Progenitor cell of endocrine pancreas (in vitro differentiated cells): ENCODE data around the gene GATAD2B. TPM values are rescaled to one million over a fixed set of nuclear protein-coding genes. Genes with fewer than 3 reads are reported as not detected.
A peak's percentile ranks its signal among the peaks of the same experiment; 100 is the strongest.

ENCODE experiments used
- DNase-seq: peaks from one replicate; pipeline ENCODE4 v3.0.0; 2021; ENCODE audit warnings: low spot score; ENCODE audit not compliant: unreplicated experiment
- H3K27ac Mint-ChIP-seq: 2 replicates; pipeline ENCODE4 v1.8.0; 2021; ENCODE audit warnings: mild to moderate bottlenecking, moderate library complexity, mixed read lengths
- H3K27me3 Mint-ChIP-seq: 2 replicates; pipeline ENCODE4 v1.8.0; 2021; ENCODE audit warnings: mixed read lengths
- H3K36me3 Mint-ChIP-seq: 2 replicates; pipeline ENCODE4 v1.8.0; 2022; ENCODE audit warnings: mixed read lengths; ENCODE audit not compliant: insufficient read depth
- H3K4me1 Mint-ChIP-seq: 2 replicates; pipeline ENCODE4 v1.8.0; 2021; ENCODE audit warnings: low read depth, mixed read lengths
- H3K4me3 Mint-ChIP-seq: 2 replicates; pipeline ENCODE4 v1.8.0; 2021; ENCODE audit warnings: low read depth, mild to moderate bottlenecking, moderate library complexity, mixed read lengths
- H3K9me3 Mint-ChIP-seq: 2 replicates; pipeline ENCODE4 v1.8.0; 2021; ENCODE audit warnings: low read depth, mixed read lengths
- total RNA-seq: library from RNA; stranded (reverse); gene quantifications from 2 replicates; pipeline ENCODE4 v1.2.1, GENCODE V29; 2021
- TF ChIP-seq, protein P1 (sequence below): fragments of 200-600 bp; sonication (generic); IDR thresholded peaks from one replicate; pipeline ENCODE4 v1.5.0; 2021; ENCODE audit warnings: antibody characterized with exemption, mild to moderate bottlenecking; ENCODE audit not compliant: unreplicated experiment

GATAD2B gene
- total RNA-seq, 1 donor from 2014 or later = 52.6 TPM

- DNase-seq = no peak
- Mint-ChIP-seq H3K27me3 (no peaks in the 10 kb centered on the region), H3K36me3 (peaks cover 33% of the 10 kb centered on the region), H3K9me3 (no peaks in the 10 kb centered on the region), H3K4me3 (no peak overlapping the region), H3K27ac (no peak overlapping the region), H3K4me1 (no peaks in the 10 kb centered on the region)
- TF ChIP-seq, protein P1, sequence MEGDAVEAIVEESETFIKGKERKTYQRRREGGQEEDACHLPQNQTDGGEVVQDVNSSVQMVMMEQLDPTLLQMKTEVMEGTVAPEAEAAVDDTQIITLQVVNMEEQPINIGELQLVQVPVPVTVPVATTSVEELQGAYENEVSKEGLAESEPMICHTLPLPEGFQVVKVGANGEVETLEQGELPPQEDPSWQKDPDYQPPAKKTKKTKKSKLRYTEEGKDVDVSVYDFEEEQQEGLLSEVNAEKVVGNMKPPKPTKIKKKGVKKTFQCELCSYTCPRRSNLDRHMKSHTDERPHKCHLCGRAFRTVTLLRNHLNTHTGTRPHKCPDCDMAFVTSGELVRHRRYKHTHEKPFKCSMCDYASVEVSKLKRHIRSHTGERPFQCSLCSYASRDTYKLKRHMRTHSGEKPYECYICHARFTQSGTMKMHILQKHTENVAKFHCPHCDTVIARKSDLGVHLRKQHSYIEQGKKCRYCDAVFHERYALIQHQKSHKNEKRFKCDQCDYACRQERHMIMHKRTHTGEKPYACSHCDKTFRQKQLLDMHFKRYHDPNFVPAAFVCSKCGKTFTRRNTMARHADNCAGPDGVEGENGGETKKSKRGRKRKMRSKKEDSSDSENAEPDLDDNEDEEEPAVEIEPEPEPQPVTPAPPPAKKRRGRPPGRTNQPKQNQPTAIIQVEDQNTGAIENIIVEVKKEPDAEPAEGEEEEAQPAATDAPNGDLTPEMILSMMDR = no peak
Observed at GRCh38 chr1:153816283-153816889, 106.4 kb downstream of the GATAD2B start.

- no peaks in the 10 kb centered on the region for H3K4me1 Mint-ChIP-seq
- H3K36me3 Mint-ChIP-seq = peaks cover 19% of the 10 kb centered on the region
- TF ChIP-seq, protein P1 = no peak
- H3K4me3 Mint-ChIP-seq = no peak overlapping the region
- no peaks in the 10 kb centered on the region for H3K27me3 Mint-ChIP-seq
- H3K27ac Mint-ChIP-seq = no peak overlapping the region
- H3K9me3 Mint-ChIP-seq = no peaks in the 10 kb centered on the region
- no peak for DNase-seq
Observed at GRCh38 chr1:153805886-153806719, 116.7 kb downstream of the GATAD2B start.

DNA sequence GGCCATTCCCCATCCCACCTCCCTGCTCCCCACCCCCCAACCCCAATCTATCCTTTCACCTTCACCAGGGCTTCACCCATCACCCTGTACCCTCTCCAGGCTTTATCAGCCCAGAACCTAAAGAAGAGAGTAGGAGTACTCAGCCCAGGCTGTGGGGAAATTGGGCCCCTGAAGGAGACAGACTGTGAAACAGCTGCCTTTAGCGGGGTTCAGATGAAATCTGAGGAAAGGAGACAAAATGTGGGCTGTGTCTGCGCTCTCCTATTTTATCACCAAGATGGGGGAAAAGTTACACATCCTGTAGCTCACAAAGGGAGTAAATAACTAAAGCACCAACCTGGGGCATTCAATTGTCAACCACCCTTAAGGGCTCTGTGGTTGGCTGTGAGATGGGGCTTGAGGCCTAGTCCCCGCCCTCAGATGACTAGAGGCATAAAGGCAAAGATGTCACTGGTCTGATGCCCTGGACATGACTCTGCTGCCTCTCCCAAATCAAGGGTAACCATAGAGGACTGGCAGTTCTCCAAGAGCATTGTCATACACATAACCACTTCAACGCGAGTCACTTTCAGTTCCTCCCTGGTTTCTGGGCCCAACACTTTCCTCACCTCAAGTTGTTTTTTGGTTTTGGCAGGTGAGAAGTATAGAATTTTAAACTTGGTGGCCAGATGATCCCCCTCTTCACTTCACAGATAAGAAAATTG lies 117.6 kb downstream of the GATAD2B start:
- Mint-ChIP-seq H3K36me3 (peaks cover 17% of the 10 kb centered on the region), H3K4me3 (no peak overlapping the region), H3K27me3 (no peaks in the 10 kb centered on the region), H3K27ac (no peak overlapping the region), H3K4me1 (no peaks in the 10 kb centered on the region), H3K9me3 (no peaks in the 10 kb centered on the region)
- no peak for DNase-seq
- TF ChIP-seq, protein P1 = no peak

DNA sequence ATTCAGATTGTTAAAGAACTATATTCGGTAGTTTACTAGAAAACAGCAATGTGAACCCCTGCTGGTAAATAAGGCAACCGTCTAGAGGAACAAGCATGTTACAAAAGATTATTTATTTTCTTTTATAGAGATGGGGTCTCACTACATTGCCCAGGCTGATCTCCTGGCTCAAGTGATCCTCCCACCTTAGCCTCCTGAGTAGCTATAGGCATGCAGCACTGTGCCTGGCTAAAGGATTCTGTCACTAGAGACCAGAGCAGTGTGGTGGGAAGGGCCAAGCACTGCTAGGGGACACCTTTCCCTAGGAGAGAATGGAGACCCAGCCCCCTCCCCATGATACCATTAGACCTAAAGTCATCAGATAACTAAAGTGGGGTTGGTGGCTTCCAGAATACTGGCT lies 118.7 kb downstream of the GATAD2B start:
- no peak for DNase-seq
- TF ChIP-seq, protein P1 = no peak
- Mint-ChIP-seq H3K4me3 (no peak overlapping the region), H3K36me3 (peaks cover 10% of the 10 kb centered on the region), H3K27me3 (no peaks in the 10 kb centered on the region), H3K4me1 (no peaks in the 10 kb centered on the region), H3K9me3 (no peaks in the 10 kb centered on the region), H3K27ac (peak overlapping the region; percentile 74)

DNA sequence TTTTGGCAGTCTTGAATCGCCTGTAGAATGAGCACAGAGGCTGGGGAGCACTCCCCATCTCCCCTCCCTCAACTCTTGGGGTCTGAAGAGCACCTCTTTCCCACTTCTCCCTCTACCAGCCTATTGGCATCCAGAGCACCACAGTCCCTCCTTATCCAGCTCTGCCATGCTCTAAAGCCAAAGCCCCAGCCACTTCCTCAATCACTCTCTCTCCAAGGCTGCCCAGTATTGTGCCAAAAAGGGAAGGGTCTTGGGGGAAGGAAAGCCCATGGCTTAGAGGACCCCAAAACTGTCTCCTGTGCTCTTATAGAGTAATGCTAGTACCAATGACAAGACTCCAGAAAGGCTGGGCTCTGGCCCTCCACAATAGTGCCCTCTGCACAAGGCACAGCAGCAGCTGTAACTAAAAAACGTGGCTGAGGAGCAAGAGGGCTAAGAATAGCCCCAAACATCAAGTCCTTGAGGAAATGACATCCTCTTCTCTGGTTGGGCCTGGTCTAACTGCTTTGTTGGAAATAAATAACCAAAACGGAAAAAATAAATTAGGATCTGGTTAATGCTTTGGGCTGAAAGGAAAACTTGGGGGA lies 119.2 kb downstream of the GATAD2B start:
- DNase-seq = no peak
- no peak overlapping the region for H3K27ac Mint-ChIP-seq
- H3K27me3 Mint-ChIP-seq = no peaks in the 10 kb centered on the region
- peaks cover 10% of the 10 kb centered on the region for H3K36me3 Mint-ChIP-seq
- H3K9me3 Mint-ChIP-seq = no peaks in the 10 kb centered on the region
- TF ChIP-seq, protein P1 = no peak
- no peak overlapping the region for H3K4me3 Mint-ChIP-seq
- H3K4me1 Mint-ChIP-seq = no peaks in the 10 kb centered on the region
